Calu3 (cell line): ENCODE measurements around the gene UQCRHL. TPM values are rescaled to one million over a fixed set of nuclear protein-coding genes. Genes with fewer than 3 reads are reported as not detected.
"Not testable (repeated sequence)": the region's sequence is repeated elsewhere in the genome, so short reads cannot be mapped to it uniquely, and the experiment has no call there.

Experiments used
- BruUV-seq: library from RNA; stranded (reverse); fragments of 400-500 nt; replicated peaks from 2 replicates; lab custom pipeline; 2021; lab: Mats Ljungman, UMichigan
- CTCF ChIA-PET: fragments of 300-600 bp; sonication (Branson Sonifier 250); formaldehyde crosslinking; loops from one replicate; lab custom pipeline; 2022; ENCODE audit warnings: antibody characterized with exemption; lab: Charles Lee
- DNase-seq: peaks from one replicate; pipeline ENCODE4 v3.0.0; 2022
- H3K27ac Mint-ChIP-seq: one replicate; pipeline ENCODE4 v1.8.0; 2022; ENCODE audit warnings: mixed read lengths; ENCODE audit not compliant: unreplicated experiment
- H3K27me3 Mint-ChIP-seq: one replicate; pipeline ENCODE4 v1.8.0; 2022; ENCODE audit warnings: mixed read lengths; ENCODE audit not compliant: unreplicated experiment
- H3K36me3 Mint-ChIP-seq: one replicate; pipeline ENCODE4 v1.8.0; 2022; ENCODE audit warnings: mild to moderate bottlenecking, moderate library complexity, mixed read lengths; ENCODE audit not compliant: insufficient read depth, unreplicated experiment
- H3K4me1 Mint-ChIP-seq: one replicate; pipeline ENCODE4 v1.8.0; 2022; ENCODE audit warnings: mild to moderate bottlenecking, low read depth, mixed read lengths; ENCODE audit not compliant: unreplicated experiment
- H3K4me3 Mint-ChIP-seq: one replicate; pipeline ENCODE4 v1.8.0; 2022; ENCODE audit warnings: mild to moderate bottlenecking, low read depth, moderate library complexity, mixed read lengths; ENCODE audit not compliant: unreplicated experiment
- H3K9me3 Mint-ChIP-seq: one replicate; pipeline ENCODE4 v1.8.0; 2022; ENCODE audit warnings: low read depth, mixed read lengths; ENCODE audit not compliant: unreplicated experiment
- CTCF ChIP-seq: fragments of 200-600 bp; IDR thresholded peaks from one replicate; pipeline ENCODE4 v1.8.0; 2022; ENCODE audit warnings: antibody characterized with exemption; ENCODE audit not compliant: unreplicated experiment
- intact Hi-C: fragments of 100-400 bp; cut with micrococcal nuclease; formaldehyde crosslinking; loops from one replicate; pipeline ENCODE4 v1.10.0; 2022; ENCODE audit not compliant: unreplicated experiment
- total RNA-seq: library from RNA; stranded (reverse); gene quantifications from 2 replicates; pipeline ENCODE4 v1.2.3, GENCODE V29; 2022

UQCRHL gene
- total RNA-seq, 1 experiment from 2014 or later: 3.6 TPM

- DNase-seq: no peak
- Mint-ChIP-seq H3K27ac (no peak overlapping the region), H3K4me1 (no peaks in the 10 kb centered on the region), H3K36me3 (peaks cover 19% of the 10 kb centered on the region), H3K9me3 (no peaks in the 10 kb centered on the region), H3K27me3 (no peaks in the 10 kb centered on the region), H3K4me3 (no peak overlapping the region)
- intact Hi-C loops: no loop called here
- no peak for TF ChIP-seq CTCF
- BruUV-seq: no TSS peak
- CTCF ChIA-PET: no interaction called here
Observed at GRCh38 chr1:15843826-15844572, 36.5 kb upstream of the UQCRHL start.

- intact Hi-C loops: no loop called here
- CTCF ChIA-PET: interaction anchor here (0.6 to 0.9 kb wide), 2 partner anchors 9 to 67 kb away, joined by 3 to 7 read pairs; partner anchors contain the start of gene SPEN
- Mint-ChIP-seq H3K4me1 (no peaks in the 10 kb centered on the region), H3K4me3 (no peak overlapping the region), H3K9me3 (no peaks in the 10 kb centered on the region), H3K27ac (no peak overlapping the region), H3K27me3 (no peaks in the 10 kb centered on the region), H3K36me3 (peaks cover 36% of the 10 kb centered on the region)
- no TSS peak for BruUV-seq
- TF ChIP-seq CTCF: no peak
- no peak for DNase-seq
Observed at GRCh38 chr1:15838721-15839120, 31.3 kb upstream of the UQCRHL start.

GRCh38 chr1:15837931-15838330 is 30.5 kb upstream of the UQCRHL start:
- peaks cover 43% of the 10 kb centered on the region for H3K36me3 Mint-ChIP-seq
- H3K4me3 Mint-ChIP-seq: no peak overlapping the region
- no peak overlapping the region for H3K27ac Mint-ChIP-seq
- intact Hi-C loops: no loop called here
- BruUV-seq: no TSS peak
- no peak for TF ChIP-seq CTCF
- no peaks in the 10 kb centered on the region for H3K9me3 Mint-ChIP-seq
- H3K27me3 Mint-ChIP-seq: no peaks in the 10 kb centered on the region
- H3K4me1 Mint-ChIP-seq: no peaks in the 10 kb centered on the region
- DNase-seq: no peak
- CTCF ChIA-PET: interaction anchor here (0.6 to 0.9 kb wide), 2 partner anchors 9 to 68 kb away, joined by 3 to 7 read pairs; partner anchors contain the start of gene SPEN

- peaks cover 43% of the 10 kb centered on the region for H3K36me3 Mint-ChIP-seq
- CTCF ChIA-PET: no interaction called here
- H3K4me1 Mint-ChIP-seq: no peaks in the 10 kb centered on the region
- no peak for DNase-seq
- no peaks in the 10 kb centered on the region for H3K9me3 Mint-ChIP-seq
- TF ChIP-seq CTCF: no peak
- intact Hi-C loops: no loop called here
- peak overlapping the region; percentile 81 for H3K4me3 Mint-ChIP-seq
- peak overlapping the region; percentile 71 for H3K27ac Mint-ChIP-seq
- no peaks in the 10 kb centered on the region for H3K27me3 Mint-ChIP-seq
- no TSS peak for BruUV-seq
Observed at GRCh38 chr1:15836772-15837669, 29.6 kb upstream of the UQCRHL start.

GRCh38 chr1:15836511-15836771 is 29.0 kb upstream of the UQCRHL start:
- intact Hi-C loops, H3K9me3 Mint-ChIP-seq, DNase-seq, H3K27me3 Mint-ChIP-seq, H3K4me1 Mint-ChIP-seq, CTCF ChIA-PET: not testable (repeated sequence)
- H3K27ac Mint-ChIP-seq: peak overlapping the region; percentile 71
- TSS peak; percentile 81 for BruUV-seq
- peaks cover 43% of the 10 kb centered on the region for H3K36me3 Mint-ChIP-seq
- H3K4me3 Mint-ChIP-seq: peak overlapping the region; percentile 81
